Panc1 (cell line): Measurements from ENCODE around the gene SLCO3A1. TPM values are rescaled to one million over a fixed set of nuclear protein-coding genes. Genes with fewer than 3 reads are reported as not detected.

Experiments
- ATAC-seq: fragments of 200-7000 bp; cut with Tn5 transposase; 2 replicates; pipeline ENCODE4 v1.9.1; 2020; ENCODE audit warnings: mild to moderate bottlenecking, moderate library complexity
- BruUV-seq: library from RNA; stranded (reverse); fragments of 400-500 nt; replicated peaks from 2 replicates; lab custom pipeline; 2021; lab: Mats Ljungman, UMichigan
- CTCF ChIA-PET: fragments of 300-600 bp; sonication (Branson Sonifier 250); formaldehyde crosslinking; loops from one replicate; lab custom pipeline; 2022; ENCODE audit warnings: antibody characterized with exemption; lab: Charles Lee
- POLR2A ChIA-PET: fragments of 300-600 bp; sonication (Branson Sonifier 250); formaldehyde crosslinking; loops from one replicate; lab custom pipeline; 2022; ENCODE audit warnings: antibody characterized with exemption; lab: Charles Lee
- DNase-seq: peaks from one replicate; pipeline ENCODE4 v3.0.0-alpha.2; 2010; ENCODE audit warnings: low read depth, low spot score
- H3K27ac ChIP-seq: 2 replicates; pipeline ENCODE4 v1.5.1; 2011; ENCODE audit warnings: mild to moderate bottlenecking, low read length, inconsistent platforms
- H3K27me3 ChIP-seq: fragments of 200-500 bp; sonication (Bioruptor generic); 2 replicates; pipeline ENCODE4 v1.6.0; 2014; ENCODE audit warnings: low read length, inconsistent platforms; ENCODE audit not compliant: control insufficient read depth, insufficient read depth
- H3K36me3 ChIP-seq: fragments of 200-500 bp; sonication (Bioruptor generic); 2 replicates; pipeline ENCODE4 v1.5.1; 2014; ENCODE audit warnings: inconsistent platforms, mild to moderate bottlenecking, low read length, moderate library complexity; ENCODE audit not compliant: control insufficient read depth, insufficient read depth
- H3K4me1 ChIP-seq: 2 replicates; pipeline ENCODE4 v1.5.1; 2011; ENCODE audit warnings: inconsistent platforms, mild to moderate bottlenecking, low read length, moderate library complexity; ENCODE audit not compliant: control insufficient read depth, insufficient read depth
- H3K4me3 ChIP-seq, 2 experiments: 2 replicates each; pipeline ENCODE4 v1.5.1; 2011 to 2012; ENCODE audit warnings: low read depth in 2 of 2, low read length in 2 of 2, mild to moderate bottlenecking in 2 of 2, inconsistent platforms in 1 of 2, moderate library complexity in 1 of 2
- H3K9me3 ChIP-seq: fragments of 200-500 bp; sonication (Bioruptor generic); 2 replicates; pipeline ENCODE4 v1.5.1; 2014; ENCODE audit warnings: low read depth, mild to moderate bottlenecking, inconsistent platforms, low read length, moderate library complexity; ENCODE audit not compliant: control insufficient read depth, insufficient read depth
- POLR2AphosphoS5 ChIP-seq: IDR thresholded peaks from 2 replicates; pipeline ENCODE4 v1.6.1; 2012; ENCODE audit warnings: mild to moderate bottlenecking, low read depth, low read length, moderate library complexity
- SIN3A ChIP-seq: IDR thresholded peaks from 2 replicates; pipeline ENCODE4 v1.6.1; 2012; ENCODE audit warnings: low read depth, mild to moderate bottlenecking, low read length, moderate library complexity, borderline replicate concordance; ENCODE audit not compliant: insufficient read depth
- TCF7L2 ChIP-seq: IDR thresholded peaks from 2 replicates; pipeline ENCODE4 v1.6.1; 2011; ENCODE audit warnings: mild to moderate bottlenecking, low read depth, low read length, inconsistent platforms
- in situ Hi-C: cut with HindIII; loops from 2 replicates; pipeline ENCODE4 v1.10.0; 2016; ENCODE audit warnings: low sequenced_read_pairs, low pct_unique_long_range_greater_than_20kb
- intact Hi-C: fragments of 100-400 bp; cut with micrococcal nuclease; formaldehyde crosslinking; loops from one replicate; pipeline ENCODE4 v1.10.0; 2022; ENCODE audit not compliant: unreplicated experiment
- total RNA-seq: library from RNA; stranded (reverse); gene quantifications from one replicate; pipeline ENCODE4 v1.2.1, GENCODE V29; 2021; ENCODE audit not compliant: unreplicated experiment
- TF ChIP-seq, protein P1 (sequence below): fragments of 450-650 bp; IDR thresholded peaks from 2 replicates; pipeline ENCODE4 v1.5.1; 2017; ENCODE audit warnings: mild to moderate bottlenecking
- TF ChIP-seq, protein P2 (sequence below), 2 experiments: IDR thresholded peaks; 2 replicates each; pipeline ENCODE4 v1.6.1; 2011 to 2012; ENCODE audit warnings: low read depth in 2 of 2, control low read depth in 1 of 2, low read length in 1 of 2, mild to moderate bottlenecking in 1 of 2, moderate library complexity in 1 of 2; ENCODE audit not compliant: insufficient read depth in 1 of 2

Gene SLCO3A1
- total RNA-seq, 1 experiment from 2014 or later = 20.6 TPM

DNA sequence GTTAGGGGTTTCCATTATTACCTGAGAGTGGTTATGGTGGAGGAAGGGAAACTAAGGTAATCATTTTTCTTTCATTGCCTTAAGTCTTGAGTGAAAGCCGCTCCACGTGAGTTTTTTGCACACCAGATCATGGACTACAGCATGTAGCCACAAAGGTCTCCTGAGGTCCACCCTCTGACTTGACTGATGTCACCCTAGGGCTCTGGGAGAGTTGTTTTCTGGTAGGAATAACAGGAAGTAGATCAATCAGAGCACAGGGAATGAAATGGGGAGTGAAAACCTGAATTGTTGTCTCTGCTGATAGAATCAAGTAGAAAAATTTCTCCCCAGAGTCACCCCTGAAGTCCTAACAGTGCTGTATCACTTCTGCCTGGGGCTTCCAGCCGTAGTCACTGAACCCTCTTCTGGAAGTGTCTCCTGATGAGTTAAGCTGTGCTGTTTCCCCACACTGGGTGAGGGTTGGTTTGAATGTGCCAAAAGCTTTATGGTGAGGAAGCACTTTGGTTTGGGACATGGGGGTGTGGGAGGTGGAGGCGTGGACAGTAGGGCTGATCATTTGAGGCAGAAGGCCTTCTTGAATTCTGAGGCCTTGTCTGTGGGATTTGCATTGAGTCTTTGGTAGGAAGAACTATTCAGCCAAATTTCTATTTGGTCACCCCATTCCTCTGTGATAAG, 64.3 kb downstream of the SLCO3A1 start:
- TF ChIP-seq, protein P1, sequence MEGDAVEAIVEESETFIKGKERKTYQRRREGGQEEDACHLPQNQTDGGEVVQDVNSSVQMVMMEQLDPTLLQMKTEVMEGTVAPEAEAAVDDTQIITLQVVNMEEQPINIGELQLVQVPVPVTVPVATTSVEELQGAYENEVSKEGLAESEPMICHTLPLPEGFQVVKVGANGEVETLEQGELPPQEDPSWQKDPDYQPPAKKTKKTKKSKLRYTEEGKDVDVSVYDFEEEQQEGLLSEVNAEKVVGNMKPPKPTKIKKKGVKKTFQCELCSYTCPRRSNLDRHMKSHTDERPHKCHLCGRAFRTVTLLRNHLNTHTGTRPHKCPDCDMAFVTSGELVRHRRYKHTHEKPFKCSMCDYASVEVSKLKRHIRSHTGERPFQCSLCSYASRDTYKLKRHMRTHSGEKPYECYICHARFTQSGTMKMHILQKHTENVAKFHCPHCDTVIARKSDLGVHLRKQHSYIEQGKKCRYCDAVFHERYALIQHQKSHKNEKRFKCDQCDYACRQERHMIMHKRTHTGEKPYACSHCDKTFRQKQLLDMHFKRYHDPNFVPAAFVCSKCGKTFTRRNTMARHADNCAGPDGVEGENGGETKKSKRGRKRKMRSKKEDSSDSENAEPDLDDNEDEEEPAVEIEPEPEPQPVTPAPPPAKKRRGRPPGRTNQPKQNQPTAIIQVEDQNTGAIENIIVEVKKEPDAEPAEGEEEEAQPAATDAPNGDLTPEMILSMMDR = no peak
- TF ChIP-seq POLR2AphosphoS5 (no peak), SIN3A (no peak), TCF7L2 (no peak)
- TF ChIP-seq, protein P2, sequence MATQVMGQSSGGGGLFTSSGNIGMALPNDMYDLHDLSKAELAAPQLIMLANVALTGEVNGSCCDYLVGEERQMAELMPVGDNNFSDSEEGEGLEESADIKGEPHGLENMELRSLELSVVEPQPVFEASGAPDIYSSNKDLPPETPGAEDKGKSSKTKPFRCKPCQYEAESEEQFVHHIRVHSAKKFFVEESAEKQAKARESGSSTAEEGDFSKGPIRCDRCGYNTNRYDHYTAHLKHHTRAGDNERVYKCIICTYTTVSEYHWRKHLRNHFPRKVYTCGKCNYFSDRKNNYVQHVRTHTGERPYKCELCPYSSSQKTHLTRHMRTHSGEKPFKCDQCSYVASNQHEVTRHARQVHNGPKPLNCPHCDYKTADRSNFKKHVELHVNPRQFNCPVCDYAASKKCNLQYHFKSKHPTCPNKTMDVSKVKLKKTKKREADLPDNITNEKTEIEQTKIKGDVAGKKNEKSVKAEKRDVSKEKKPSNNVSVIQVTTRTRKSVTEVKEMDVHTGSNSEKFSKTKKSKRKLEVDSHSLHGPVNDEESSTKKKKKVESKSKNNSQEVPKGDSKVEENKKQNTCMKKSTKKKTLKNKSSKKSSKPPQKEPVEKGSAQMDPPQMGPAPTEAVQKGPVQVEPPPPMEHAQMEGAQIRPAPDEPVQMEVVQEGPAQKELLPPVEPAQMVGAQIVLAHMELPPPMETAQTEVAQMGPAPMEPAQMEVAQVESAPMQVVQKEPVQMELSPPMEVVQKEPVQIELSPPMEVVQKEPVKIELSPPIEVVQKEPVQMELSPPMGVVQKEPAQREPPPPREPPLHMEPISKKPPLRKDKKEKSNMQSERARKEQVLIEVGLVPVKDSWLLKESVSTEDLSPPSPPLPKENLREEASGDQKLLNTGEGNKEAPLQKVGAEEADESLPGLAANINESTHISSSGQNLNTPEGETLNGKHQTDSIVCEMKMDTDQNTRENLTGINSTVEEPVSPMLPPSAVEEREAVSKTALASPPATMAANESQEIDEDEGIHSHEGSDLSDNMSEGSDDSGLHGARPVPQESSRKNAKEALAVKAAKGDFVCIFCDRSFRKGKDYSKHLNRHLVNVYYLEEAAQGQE (IDR thresholded peaks at IDR 0.05; ENCODE audit: insufficient read depth in 1 of 2, low read depth in 2 of 2, low read length in 1 of 2) = no peak
- POLR2A ChIA-PET = no interaction called here
- BruUV-seq = no TSS peak
- H3K27ac ChIP-seq = no peak overlapping the region
- intact Hi-C loops (no loop called here), in situ Hi-C loops (no loop called here)
- no peaks in the 10 kb centered on the region for H3K9me3 ChIP-seq
- H3K4me3 ChIP-seq = no peak overlapping the region
- H3K27me3 ChIP-seq = no peaks in the 10 kb centered on the region
- H3K4me1 ChIP-seq = no peaks in the 10 kb centered on the region
- DNase-seq (no peak), ATAC-seq (no peak)
- CTCF ChIA-PET = no interaction called here
- no peaks in the 10 kb centered on the region for H3K36me3 ChIP-seq

DNA sequence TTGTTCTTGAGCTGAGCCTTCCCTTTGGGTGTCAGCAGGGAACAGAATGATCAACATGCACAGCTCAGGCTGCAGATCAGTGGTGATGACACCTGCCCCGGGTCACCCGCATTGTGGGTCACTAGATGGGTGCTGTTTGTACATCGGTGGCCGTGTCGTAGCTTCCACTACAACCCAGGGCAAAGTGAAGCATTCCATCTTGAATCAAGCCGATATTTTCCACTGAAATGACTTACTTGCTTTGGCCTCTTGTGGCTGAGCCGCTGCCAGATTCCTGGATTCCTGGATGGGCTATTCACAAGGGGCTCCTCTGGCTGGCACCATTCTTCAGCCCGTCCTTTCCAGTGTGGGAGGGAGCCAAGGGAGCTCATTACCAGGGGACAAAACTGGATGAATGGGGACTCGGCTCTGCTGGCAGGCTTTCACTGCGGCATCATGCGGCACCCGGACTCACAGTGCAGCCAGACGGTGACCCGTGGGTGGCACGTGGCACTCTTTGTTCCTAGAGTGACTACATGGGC, 65.6 kb downstream of the SLCO3A1 start:
- no peaks in the 10 kb centered on the region for H3K27me3 ChIP-seq
- H3K4me1 ChIP-seq = no peaks in the 10 kb centered on the region
- no peaks in the 10 kb centered on the region for H3K9me3 ChIP-seq
- no peak for DNase-seq
- no peak for ATAC-seq
- intact Hi-C loops = no loop called here
- H3K36me3 ChIP-seq = no peaks in the 10 kb centered on the region
- no peak overlapping the region for H3K27ac ChIP-seq
- in situ Hi-C loops = no loop called here
- POLR2A ChIA-PET = interaction anchor here (0.7 kb wide), 1 partner anchor 53 kb away, joined by 3 read pairs; no protein-coding TSS in a partner anchor
- TF ChIP-seq SIN3A (no peak), POLR2AphosphoS5 (no peak), TCF7L2 (no peak)
- TF ChIP-seq, protein P1 = no peak
- TF ChIP-seq, protein P2 (IDR thresholded peaks at IDR 0.05; ENCODE audit: insufficient read depth in 1 of 2, low read depth in 2 of 2, low read length in 1 of 2) = no peak
- no peak overlapping the region for H3K4me3 ChIP-seq
- BruUV-seq = no TSS peak
- CTCF ChIA-PET = no interaction called here
